ENCODE data around the gene SAAL1.

The SAAL1 gene

DNA sequence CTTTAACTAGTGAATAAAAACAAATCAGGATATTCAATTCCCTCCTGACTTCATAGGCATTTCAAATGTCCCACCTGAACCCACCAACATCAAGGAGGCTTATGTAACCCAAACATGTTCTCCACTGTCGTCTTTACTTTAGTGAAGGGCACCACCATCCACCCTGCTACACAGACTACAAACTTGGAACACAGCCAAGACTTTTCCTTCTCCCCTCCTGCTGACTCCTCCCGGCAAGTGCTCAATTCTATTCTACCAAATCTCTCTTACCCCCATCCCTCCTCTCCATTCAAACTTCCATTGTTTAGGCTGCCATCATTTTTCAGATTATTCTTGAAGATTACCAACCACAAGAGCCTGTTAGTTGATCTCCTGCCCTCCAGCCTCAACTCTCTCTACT is 24.3 kb downstream of the SAAL1 start:
- no peak for DNase-seq

DNA sequence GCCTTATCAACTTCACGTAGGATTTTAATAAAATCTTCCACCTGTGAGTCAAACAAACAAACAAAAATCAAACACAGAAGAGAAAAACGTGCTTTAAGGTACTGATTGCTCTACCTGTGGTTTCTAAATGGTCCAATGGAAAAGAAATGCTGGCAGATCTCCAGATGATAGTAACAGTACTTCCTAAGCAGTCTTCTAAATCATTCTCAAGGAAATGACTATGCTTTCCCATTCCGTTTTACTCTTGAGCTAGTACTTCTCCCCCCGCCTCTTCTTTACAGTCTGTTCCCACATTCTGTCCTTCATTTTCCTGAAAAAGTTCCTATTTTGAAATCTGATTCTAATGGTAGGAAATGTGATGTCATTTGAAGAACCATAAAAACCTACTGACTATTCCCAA is 25.4 kb downstream of the SAAL1 start:
- DNase-seq: no peak

DNA sequence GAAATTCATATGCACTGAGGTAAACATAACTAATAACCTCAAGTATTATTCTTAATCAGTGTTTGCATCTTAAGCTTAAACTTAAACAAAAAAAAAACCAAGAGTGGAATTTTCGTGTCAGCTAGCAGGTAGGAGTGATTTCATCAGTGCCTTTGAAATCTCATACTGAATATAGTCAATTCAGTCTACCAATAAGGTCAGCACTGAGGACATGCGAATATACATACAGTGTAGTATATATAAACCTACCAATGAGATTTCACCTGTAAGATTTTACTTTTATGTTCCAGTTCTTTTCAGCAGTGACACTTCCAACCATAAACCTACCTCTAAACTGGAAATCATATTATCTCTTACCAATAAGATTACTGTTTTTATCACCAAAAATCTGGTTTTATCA is 27.0 kb downstream of the SAAL1 start:
- DNase-seq: no peak

DNA sequence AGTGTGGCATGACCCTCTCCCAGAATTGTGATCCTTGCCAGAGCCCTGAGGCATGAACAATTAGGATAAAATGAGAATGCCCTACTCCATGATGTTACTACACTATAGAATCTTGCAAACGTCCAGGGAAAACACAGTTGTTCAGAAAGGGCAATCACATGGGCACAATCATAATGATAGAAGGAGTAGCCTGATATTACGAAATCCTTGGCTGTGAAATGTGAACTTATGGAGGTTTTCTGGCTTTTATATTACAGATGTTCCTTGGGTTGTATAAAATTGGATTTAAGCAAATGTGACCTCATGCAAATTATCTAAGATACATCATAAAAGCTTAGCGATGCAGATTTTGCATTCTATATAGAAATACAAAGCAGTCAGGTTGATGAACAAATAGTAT is 30.4 kb downstream of the SAAL1 start:
- DNase-seq: no peak

DNA sequence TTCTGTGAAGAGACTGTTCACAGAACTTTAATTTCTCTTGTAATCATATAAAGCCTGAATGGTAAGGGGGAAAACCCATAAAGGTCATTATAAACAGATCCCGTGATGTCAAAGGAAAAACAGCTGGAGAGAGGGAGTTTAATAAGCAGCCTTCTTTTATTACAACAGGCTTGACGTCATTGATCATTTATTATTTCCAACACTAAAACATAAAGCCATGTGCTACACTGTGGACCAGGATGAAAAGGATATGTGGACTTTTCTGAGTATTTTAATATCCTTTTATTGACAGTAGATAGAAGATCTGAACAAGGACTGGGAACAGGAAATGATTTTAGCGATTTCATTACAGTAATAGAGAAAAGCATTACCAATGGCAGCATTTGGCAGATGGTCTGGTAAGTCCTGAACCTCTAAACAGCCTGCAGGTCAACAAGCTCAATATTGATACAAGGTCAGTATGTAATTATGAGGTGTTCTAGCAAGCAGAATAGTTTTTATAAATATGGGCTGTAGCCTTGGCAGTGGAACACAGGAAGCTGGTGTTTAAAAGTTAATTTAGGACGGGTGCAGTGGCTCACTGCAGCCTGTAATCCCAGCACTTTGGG is 34.7 kb downstream of the SAAL1 start:
- DNase-seq: no peak

DNA sequence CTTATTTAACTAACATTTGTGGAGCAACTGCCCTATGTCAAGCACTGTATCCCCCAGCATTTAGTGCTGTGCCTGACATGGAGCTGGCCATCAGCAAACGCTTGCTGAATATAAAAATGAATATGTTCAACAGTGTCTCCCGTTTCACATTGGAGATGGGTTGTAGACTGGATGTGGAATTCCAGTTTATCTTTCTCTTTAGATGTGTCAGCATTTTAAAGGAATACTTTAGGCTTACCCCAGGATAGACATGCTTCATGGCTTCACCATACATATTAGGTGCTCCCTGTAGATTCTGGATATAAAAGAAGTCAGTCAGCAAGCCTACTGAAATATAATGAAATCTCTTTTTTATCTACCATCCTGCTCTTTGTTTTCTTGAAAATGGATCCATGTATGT is 38.5 kb downstream of the SAAL1 start:
- DNase-seq: no peak

DNA sequence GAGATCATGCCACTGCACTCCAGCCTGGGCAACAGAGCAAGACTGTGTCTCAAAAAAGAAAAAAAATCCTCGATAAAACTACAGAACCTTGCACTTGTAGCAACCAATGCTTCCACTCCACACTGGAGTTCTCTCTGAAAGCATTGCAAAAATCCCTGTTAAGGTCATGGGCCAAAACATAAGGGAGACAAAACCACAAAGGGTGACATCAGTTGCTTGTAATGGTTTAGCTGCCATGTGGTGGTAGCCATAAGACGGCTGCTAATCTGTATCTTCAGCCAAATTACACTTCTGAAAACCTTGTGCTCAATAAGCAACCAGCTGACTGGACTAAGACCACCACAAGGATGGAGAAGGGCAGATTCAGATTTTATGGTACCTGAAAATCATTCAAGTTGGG is 39.3 kb downstream of the SAAL1 start:
- DNase-seq: no peak

DNA sequence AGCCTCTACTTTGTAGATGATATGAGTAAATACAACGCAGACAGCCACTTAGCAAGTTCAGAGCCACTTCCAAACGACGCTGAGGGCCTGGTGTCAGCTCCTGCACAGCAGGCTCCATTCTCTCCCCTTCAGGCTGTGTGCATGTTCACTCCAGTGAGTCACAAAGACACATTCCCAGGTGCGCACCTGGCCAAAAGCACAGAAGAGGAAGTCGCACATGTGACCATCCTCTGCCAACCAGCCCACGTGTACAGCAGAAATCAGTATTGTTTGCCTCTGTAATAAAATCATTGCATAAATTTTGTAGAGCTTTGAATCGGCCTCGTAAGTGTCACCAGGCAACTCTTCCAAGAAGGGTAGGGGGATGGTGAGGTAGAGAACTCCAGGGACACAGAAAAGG is 40.3 kb downstream of the SAAL1 start:
- DNase-seq: no peak

DNA sequence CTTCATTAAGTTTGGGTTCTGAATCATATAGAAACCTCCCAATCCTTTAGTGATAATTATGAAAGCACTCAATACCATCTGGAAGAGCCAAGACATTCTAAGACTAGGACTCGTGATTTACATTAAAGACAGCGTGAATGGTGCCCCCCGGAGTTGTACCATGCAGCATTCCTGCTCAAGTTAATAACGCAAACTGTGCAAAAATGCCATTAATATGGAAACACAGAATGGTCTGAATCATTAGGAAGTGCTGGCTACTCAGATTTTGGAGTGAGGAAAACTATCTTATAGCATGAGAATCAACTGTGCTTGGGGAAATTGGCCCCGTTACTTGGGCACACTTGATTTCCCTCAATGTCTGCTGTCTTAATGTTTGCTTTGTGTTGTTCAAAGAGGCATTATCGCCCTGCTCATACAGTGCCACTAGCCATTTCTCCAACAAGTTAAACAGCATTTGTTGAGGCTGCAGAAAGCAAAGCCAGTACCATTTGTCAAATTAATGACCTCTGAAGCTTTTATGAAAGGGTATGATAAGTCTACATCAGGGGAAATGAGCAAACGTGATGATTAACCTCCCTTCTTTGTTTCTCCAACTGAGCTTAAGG is 41.3 kb downstream of the SAAL1 start:
- no peak for DNase-seq

DNA sequence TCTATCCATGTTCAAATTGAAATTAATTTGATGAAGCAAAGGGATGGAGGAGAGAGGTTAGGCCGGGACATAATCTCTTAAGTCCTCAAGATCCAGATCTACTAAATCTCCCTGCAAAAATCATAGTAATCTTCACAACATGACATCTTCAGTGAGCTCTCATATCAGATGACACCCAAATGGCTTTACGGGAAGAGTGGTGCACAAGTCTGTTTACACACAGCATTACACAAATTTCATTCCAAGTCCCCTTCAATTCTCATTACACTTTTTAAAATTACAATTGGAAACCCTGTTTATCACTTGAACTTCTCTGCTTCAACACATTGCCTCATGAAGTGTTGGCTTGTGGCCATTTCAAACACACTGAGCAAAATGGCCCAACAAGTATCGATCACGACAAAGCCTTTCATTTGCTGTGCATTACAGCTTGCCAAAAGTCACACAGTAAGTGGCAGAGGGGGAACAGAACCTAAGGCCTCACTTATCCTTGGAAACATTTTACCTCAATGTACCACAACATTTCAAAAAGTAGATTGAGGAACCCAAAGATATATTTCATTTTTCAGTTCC is 41.9 kb downstream of the SAAL1 start:
- no peak for DNase-seq

DNA sequence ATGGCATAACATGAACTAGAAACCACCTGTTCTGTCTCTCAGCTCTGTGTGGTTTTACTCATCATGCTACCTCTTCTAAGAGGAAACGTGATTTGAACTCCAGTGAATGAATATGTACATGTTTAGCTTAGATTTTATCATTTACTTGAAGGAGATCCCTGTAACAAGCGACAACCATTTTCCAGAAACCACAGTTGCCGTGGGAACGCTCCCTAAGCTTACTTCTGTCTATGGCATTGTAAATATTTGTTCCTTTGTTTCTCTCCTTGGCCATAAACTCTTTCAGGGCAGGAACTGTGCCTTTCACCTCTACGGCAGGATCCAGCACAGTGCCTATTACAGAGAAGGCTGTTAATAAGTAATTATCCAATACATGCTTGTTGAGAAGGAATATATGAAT is 42.8 kb downstream of the SAAL1 start:
- DNase-seq: no peak

DNA sequence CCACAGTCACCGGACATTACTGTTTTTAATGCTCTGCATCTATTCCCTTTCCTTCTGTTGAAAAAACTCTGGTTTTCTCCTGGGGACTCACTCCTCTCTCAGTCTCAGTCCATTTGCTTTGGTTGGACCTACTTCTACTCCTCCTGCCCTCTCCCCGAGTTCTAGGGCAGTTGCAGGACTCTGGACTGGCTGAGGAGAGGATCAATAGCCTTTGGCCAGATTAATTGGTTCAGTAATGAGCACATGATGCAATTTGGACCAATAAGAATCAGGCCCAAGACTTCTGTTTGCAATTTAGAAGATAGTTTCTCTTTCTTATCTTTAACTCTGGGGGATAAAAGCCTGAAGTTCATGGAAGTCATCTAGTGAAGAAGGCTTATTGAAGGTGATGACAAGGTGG is 44.5 kb downstream of the SAAL1 start:
- DNase-seq: no peak

DNA sequence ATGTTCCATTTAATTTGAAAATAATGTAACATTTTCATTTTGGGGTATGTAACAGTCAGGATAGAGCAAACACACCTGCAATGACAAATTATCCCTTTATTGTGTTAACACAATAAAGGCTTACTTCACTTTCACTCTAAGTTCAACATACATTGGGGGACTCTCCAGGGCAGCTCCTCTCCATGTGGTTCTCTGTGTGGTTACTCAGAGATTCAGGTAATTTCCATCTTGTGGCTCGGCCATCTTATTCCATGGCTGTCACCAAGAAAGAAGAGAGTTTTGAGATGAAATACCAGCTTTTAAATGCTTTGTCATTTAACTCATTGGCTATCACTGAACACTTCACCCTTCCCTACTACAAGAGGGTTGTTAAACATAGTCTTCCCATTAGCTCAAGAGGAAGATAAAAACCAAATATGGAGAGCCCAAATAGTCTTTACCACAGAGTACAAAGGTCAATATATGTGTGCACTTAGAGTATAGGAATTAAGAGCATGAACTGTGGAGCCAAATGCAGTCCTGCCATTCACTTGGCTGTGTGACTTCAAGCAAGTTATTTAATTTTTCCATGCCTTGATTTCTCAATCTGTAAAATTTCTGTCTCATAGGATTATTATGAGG is 49.2 kb downstream of the SAAL1 start:
- no peak for DNase-seq

DNA sequence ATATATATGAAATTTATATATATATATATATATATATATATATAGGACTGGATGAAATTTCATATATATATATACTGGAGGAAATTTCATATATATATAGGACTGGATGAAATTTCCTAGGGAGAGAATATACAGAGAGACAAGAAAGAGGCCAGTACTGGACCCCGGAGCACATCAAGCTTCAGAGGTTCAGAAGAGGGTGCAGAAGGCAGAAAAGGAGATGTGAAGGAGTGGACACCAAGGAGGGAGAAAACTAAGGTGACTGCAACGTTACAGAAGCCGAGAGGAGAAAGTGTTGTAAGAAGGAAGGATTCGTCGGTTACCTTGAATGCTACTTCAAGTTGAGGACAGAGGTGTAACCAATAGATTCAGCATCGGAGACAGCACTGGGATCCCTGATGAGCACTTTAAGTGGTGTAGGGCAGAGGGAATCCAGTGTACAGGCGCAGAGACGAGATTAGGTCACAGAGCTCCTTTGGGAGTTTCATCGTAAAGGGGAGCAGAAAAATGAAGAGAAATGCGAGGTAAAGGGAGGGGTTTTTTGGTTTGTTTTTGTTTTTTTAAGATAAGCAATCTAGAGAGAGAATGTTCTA is 51.3 kb downstream of the SAAL1 start:
- no peak for DNase-seq

DNA sequence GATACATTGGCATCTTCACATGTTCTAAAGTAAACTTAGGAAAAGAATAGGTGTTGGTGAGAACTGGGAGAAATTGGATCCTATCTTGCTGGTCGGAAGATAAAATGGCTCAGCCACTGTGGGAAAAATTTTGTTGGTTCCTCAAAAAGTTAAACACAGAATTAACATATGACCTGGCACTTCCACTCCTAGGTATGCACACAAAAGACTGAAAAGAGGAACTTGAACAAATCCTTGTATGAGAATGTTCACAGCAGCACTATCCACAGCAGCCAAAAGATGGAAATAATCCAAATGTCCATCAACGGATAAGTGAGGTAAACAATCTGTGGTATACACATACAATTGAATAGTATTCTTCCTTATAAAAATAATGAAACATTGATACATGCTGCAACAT is 55.0 kb downstream of the SAAL1 start:
- no peak for DNase-seq

DNA sequence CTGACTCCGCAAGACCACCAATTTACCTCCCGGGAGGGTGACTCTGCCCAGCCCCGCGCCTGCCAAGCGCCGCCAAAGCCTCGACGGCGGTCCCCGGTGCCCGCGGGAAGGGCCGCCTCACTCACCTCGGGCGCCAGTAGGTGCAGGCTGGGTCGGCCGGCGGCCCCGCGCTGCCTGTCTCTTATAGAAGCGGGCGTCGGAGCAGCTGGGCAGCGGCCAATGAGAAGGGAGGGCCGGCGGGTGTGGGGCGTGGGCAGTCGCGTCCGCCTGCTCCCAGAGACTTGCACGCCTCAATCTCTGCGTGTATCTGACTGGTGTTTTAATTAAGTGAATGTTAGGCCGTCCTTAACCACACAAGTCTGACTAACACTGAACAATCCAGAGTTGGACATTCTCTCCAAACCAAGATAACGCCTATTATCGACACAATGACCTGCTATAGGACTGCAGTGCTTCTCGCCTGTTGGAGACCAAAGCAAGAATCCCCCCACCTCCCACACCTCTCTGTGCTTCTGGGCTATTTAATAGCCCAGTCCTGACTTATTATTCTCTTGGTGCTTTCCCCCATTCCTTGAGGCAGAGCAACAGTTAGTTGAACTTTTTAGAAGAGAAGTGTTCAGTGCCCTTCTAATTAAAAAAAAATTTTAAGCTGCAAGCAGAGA is 59.6 kb downstream of the SAAL1 start, which contains the start of gene TPH1:
TSS of gene TPH1 (minus strand) at position 154 of the 662 bp plus-strand sequence. CDS start 5,507 bp downstream, outside the sequence.
- DNase-seq: no peak

DNA sequence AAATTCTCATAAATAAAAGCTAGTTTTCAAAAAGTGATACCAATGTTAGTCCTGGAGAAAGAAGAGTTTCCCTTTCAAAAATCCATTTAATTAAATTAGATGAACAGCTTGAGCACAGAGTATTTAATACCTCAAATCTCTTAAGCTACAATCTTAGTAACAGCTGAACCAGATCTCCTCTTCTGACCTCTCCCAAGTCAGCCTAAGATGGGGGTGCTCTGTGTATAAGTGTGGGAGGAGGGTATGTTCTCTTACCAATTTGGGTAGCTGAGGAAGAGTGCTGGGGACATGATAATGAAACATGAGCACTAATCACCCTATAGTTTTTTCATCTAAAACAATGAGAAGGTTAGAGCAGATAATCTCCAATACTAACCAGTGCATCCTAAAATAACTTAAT is 69.4 kb downstream of the SAAL1 start:
- no peak for DNase-seq

Measured in activated CD4-positive, alpha-beta T cell treated with anti-CD3 and anti-CD28 coated beads, Interleukin-2, amount 50 U/mL, for 1 hour (primary cell).